Dermis blood vessel endothelial cell (primary cell): ENCODE measurements around the gene ITGB5. TPM values are rescaled to one million over a fixed set of nuclear protein-coding genes. Genes with fewer than 3 reads are reported as not detected.

Experiments
- DNase-seq: peaks from one replicate; pipeline ENCODE4 v3.0.0; 2010
- total RNA-seq: library from RNA; depleted of rRNA; stranded (reverse); fragments of >200 nt; gene quantifications from 2 replicates; pipeline ENCODE4 v1.2.3, GENCODE V29; 2014

ITGB5 gene
- total RNA-seq, 1 donor from 2014 or later: 107 TPM

GRCh38 chr3:124895756-124896155 is 8.6 kb upstream of the ITGB5 start:
- no peak for DNase-seq

DNA sequence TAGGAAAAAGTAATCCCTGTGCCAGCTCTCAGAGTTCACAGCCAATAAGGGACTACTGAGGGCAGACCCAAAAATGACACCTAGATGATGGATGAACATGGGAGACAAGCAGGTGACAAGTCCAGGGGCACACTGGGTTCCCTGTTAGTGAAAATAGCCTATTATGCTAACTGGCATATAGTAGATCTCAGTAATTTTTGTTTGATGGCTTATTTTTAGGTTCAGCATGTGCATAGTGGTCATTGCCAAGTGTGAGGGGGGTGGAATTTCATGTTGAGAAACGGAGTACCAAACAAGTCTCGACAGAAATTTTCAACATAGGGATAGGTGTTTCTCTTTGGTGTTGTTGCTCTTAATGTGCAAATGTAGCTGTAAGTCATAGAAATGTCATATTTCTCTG is 6.4 kb upstream of the ITGB5 start:
- DNase-seq: no peak

DNA sequence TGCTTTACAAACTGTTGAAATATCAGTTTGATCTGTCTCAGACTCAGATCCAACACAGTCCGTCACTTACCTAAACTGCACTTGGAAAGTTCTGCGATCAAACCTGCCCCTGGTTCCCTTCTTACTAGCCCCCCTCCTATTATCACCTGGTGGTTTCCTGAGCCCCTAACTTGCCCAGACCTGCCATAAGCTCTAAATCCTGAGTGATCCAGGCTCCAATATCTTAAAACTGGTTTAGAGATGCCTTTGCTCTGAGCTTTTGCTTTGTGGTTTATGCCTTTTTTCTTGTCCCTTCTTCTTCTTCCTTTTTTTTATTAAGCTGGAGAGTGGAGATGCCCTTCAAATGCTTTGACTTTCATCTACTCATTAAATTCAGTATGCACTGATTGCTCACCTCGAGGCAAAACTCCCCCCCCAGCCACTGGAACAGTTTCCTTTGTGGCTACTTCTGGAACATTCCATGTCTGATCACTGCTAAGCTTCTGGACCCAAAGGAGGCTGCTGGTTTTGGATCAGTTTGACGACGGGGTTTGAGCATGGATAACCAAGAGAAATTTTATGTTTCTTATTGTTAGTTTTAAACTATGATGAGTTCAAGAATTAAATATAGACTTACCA is 3.5 kb upstream of the ITGB5 start:
- no peak for DNase-seq

DNA sequence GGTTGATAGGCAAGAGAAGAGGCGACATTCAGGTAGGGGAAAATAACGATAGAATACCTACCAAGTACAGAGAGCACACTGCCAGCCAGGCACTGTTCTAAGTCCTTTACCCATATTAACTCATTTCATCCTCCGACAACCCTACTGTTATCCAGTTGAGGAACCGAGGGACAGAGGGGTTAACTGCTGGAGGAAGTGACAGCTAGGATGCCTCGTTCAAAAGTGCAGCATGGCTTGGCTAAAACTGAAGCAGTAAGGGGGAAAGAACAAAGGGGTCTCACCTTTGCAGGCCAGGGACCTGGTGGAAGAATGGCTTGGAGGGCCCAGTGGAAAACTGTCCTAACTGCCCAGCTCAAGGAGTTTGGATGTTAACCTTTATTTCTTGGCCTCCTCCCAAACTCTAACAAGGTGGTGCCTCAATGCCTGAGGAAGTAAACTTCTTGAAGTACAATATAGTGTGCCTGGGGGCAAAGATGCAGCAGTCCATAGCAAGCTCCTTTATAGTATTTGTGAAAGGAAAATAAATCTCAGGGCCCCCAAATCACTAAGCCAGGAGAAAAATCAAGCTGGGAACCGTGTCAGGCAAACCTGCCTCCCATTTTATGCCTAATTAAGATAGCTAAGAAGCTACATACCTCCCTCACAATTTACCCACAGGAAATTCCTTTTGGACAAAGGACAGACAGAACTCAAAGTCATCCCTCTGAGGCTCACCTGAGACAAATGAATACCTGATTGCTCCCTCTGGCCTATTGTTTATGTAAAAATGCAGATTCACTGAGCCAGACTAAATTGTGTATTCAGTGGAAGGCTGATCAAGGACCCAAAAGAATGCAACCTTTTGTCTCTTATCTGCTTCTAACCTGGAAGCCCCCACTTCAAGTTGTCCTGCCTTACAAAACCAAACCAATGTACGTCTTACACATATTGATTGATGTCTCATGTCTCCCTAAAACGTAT is 1.6 kb upstream of the ITGB5 start:
- DNase-seq: no peak

DNA sequence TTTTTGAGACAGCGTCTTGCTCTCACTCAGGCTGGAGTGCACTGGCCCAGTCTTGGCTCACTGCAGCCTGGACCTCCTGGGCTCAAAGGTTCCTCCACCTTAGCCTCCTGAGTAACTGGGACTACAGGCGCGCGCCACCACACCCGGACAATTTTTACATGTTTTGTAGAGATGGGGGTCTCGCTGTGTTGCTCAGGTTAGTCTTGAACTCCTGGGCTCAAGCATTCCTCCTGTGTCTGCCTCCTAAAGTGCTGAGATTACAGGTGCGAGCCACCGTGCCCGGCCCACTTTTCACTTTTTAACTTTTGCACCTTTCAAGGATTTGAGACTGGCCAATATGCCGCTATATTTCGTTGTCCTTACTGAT is 750 bp upstream of the ITGB5 start:
- no peak for DNase-seq

DNA sequence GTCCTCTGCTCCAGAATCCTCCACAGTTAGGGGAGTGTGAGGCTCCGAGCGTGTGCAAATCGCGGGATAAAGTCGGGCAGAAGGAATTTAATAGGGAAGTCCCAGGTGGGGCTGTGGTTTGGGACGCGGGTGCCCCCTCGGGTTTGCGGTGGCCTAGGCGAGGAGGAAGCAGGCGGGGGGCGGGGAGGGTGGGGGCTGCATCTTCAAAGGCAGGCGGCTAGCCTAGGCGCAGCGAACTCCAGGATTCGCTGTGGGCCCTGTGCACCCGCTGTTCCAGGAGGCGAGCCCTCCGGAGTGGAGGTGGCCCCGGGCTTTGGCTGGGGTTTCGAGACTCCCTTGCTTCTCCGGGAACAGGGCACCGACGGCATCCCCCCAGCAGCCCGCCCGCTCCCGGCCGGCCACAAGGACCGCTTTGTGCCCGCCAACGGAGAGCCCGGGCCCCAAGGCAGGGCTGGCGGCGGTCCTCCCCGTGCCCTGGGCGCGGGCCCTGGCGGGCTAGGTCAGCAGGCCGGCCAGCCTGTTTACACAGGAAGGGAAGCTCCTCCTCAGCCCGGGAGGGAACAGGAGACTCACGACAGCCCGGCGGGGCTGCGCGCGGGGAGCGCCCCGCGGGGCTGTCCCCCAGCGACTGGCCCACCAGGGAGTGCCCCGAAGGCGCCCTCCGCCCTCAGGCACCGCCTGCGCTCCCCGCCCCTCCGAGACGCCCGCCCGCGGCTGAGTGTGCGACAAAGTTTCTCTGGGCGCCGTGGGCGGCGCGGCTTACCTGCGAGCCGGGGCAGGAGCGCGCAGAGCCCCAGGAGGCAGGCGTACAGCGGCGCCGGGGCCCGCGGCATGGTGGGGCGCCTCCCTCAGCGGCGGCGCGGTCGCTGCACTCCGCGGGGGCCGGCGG is 753 bp downstream of the ITGB5 start:
- peak; percentile 57 for DNase-seq

DNA sequence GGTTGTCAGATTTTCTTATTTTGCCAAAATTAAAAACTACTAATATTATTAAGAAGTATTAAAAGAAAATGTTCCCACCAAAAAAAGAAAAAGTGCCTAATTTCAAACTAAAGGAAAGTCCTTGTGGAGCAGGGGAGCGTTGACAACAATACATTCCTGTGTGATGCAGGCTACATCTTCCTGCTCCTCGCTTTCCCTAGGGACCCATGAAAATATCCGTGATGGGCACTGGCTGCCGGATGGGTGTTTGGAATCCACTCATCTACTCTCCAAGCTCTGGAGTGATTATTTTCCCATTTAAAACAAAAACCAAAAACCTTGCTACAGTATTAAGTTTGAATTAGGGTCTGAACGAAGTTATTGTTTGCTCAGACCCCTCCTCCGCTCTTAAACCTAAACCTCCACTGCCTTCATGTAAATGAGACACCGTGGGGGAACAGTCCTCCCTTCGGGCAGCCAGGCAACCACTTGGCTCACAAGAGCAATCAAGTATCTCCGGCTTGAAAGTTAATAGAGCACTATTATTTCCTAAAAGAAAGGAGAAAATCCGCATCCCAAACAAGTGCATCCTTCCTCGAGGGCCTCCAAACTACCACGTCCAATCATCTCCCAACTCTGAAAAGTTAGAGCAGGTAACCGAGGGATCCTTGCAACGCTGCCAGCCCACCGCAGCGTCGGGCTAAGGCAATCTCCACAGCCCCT is 1.5 kb downstream of the ITGB5 start:
- peak; percentile 27 for DNase-seq

DNA sequence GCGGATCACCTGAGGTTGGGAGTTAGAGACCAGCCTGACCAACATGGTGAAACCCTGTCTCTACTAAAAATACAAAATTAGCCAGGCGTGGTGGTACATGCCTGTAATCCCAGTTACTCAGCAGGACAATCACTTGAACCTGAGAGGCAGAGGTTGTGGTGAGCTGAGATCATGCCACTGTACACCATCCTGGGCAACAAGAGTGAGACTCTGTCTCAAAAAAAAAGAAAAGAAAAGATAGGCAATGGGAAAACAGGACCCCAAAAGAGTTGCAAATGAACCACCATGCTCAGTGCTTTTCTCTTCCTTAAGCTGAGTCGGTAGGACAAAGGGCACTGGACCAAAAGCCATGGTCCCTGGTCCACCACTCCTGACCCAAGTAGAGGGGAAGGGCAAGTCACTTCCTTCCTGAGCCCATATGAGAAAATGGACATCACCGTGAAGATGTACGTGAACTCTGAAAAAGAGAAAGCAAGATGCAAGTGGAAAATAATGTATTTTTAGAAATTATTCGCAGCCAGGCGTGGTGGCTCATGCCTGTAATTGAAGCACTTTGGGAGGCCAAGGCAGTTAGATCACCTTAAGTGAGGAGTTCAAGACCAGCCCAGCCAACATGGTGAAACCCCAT is 2.6 kb downstream of the ITGB5 start:
- DNase-seq: no peak

DNA sequence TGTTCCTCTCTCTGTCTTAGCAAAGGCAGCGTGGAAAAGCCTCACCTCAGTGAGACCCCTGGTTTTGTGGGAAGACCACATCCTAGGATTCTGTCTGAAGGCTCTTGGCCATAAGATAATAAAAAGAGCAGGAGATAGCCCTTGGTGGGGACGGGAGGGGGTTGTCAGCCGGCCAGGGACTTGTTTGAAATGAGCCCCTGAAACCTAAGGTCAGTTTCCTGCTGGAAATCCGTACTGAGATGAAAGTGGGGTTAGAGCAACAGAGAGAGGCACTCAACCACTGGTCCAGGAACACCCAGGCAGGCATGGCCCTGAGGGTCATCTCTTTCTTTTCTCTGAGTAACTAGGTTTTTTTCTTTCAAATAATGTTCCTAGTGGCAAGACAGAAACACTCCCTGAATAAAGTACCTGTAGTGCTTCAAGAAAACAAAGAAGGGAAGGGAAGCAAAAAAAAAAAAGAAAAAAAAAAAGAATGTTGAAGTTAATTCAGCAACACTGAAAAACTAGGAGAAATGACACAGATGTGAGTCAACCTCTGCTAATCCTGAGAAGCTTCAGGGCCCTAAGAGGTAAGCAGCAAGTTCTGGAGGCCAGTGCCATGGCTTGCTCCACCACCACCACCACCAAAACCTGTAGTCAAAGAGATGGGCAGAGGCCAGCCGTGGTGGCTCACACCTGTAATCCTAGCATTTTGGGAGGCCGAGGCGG is 3.2 kb downstream of the ITGB5 start:
- no peak for DNase-seq

- DNase-seq: no peak
Observed at GRCh38 chr3:124882816-124883747, 4.1 kb downstream of the ITGB5 start.

- DNase-seq: no peak
Observed at GRCh38 chr3:124881976-124882697, 5.0 kb downstream of the ITGB5 start.

DNA sequence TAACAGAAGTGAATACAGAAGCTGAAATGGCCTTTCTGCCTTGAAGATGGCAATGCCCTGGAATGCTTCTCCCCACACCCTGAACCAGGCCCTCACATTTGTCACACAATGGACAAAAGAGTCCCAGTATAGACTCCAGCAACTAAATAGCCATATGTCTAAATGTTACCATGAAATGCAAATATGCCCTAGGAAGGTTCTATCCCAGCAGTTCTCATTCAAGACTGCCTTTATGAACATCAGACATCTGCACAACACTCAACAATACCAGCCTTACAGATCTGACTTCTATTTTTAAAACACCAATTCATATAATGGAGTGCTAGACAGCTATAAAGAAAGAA is 7.9 kb downstream of the ITGB5 start:
- no peak for DNase-seq

- peak; percentile 85 for DNase-seq
Observed at GRCh38 chr3:124878561-124879336, 8.4 kb downstream of the ITGB5 start.

DNA sequence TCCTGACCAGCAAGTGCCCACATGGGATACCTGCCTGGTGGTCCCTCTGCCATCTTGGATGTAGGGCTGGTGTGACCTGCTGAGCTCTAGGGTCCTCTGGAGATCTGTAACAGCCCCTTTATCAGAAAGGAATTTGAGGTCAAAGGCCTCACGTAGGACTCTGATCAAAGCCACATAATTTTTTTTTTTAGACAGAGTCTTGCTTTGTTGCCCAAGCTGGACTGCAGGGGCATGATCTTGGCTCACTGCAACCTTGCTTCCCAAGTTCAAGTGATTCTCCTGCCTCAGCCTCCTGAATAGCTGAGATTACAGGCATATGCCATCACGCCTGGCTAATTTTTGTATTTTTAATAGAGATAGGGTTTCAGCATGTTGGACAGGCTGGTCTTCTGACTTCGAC is 9.5 kb downstream of the ITGB5 start:
- DNase-seq: no peak

GRCh38 chr3:124876401-124876878 is 10.7 kb downstream of the ITGB5 start:
- DNase-seq: no peak

- DNase-seq: no peak
Observed at GRCh38 chr3:124873226-124873625, 13.9 kb downstream of the ITGB5 start.

GRCh38 chr3:124867511-124867910 is 19.7 kb downstream of the ITGB5 start:
- DNase-seq: no peak

GRCh38 chr3:124862006-124862405 is 25.2 kb downstream of the ITGB5 start:
- no peak for DNase-seq

- no peak for DNase-seq
Observed at GRCh38 chr3:124861041-124861440, 26.1 kb downstream of the ITGB5 start.
